ENCODE results near the gene PLCH1.

Gene PLCH1

GRCh38 chr3:155657161-155657560 is 87.7 kb downstream of the PLCH1 start:
- H3K4me1 ChIP-seq (ENCODE audit: insufficient read depth, low read length) = peaks cover 12% of the 10 kb centered on the region
- H3K4me3 ChIP-seq (ENCODE audit: low read length) = no peak overlapping the region
- no peaks in the 10 kb centered on the region for H3K27me3 ChIP-seq (ENCODE audit: insufficient read depth, low read length)
- no peak overlapping the region for H3K9ac ChIP-seq (ENCODE audit: low read depth, low read length)
- 90% methylated on average over 3 of the region's 4 CpGs for WGBS
- H3K27ac ChIP-seq (ENCODE audit: low read depth, low read length) = no peak overlapping the region
- no peaks in the 10 kb centered on the region for H3K36me3 ChIP-seq (ENCODE audit: insufficient read depth, low read length)
- no peaks in the 10 kb centered on the region for H3K9me3 ChIP-seq (ENCODE audit: insufficient read depth, low read depth, low read length)

GRCh38 chr3:155656466-155656865 is 88.4 kb downstream of the PLCH1 start:
- Histone ChIP-seq H3K4me1 (ENCODE audit: insufficient read depth, low read length) (peaks cover 5% of the 10 kb centered on the region), H3K36me3 (ENCODE audit: insufficient read depth, low read length) (no peaks in the 10 kb centered on the region), H3K4me3 (ENCODE audit: low read length) (no peak overlapping the region), H3K27me3 (ENCODE audit: insufficient read depth, low read length) (no peaks in the 10 kb centered on the region), H3K27ac (ENCODE audit: low read depth, low read length) (no peak overlapping the region), H3K9me3 (ENCODE audit: insufficient read depth, low read depth, low read length) (no peaks in the 10 kb centered on the region), H3K9ac (ENCODE audit: low read depth, low read length) (no peak overlapping the region)
- no CpG with 5 or more reads among the region's 1 CpG for WGBS

- peaks cover 20% of the 10 kb centered on the region for H3K4me1 ChIP-seq (ENCODE audit: insufficient read depth, low read length)
- no peaks in the 10 kb centered on the region for H3K9me3 ChIP-seq (ENCODE audit: insufficient read depth, low read depth, low read length)
- H3K27me3 ChIP-seq (ENCODE audit: insufficient read depth, low read length) = no peaks in the 10 kb centered on the region
- H3K4me3 ChIP-seq (ENCODE audit: low read length) = no peak overlapping the region
- 94% methylated on average over 3 of the region's 3 CpGs for WGBS
- H3K27ac ChIP-seq (ENCODE audit: low read depth, low read length) = no peak overlapping the region
- no peak overlapping the region for H3K9ac ChIP-seq (ENCODE audit: low read depth, low read length)
- no peaks in the 10 kb centered on the region for H3K36me3 ChIP-seq (ENCODE audit: insufficient read depth, low read length)
These were observed 93.2 kb downstream of the PLCH1 start for GRCh38 chr3:155651489-155652218.

DNA sequence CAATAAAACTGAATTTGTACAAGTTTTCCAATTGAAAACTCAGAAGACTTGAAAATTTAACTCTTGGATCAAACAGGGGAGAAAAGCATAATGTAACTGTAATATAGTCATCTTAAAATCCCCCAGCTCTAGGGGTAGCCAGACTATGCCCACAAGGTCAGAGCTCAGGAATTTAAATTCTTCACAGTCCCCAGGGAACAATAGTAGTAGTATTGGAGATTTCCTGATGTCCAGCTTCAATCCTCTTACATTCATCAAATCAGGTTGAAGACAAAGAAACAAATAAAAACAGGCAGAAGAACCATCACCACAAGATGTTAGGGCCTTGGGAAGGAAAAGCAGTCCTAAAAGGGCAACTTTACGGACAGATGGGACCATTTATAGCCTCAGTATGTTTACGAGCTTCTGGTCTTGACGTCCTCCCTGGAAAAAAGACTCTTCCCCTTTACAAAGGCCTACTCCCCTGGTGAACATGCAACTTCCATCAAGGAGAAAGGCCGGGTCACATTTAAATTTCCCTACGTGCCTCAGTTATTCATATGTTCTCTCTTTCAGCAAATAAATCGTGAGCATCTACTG is 96.8 kb downstream of the PLCH1 start:
- H3K9ac ChIP-seq (ENCODE audit: low read depth, low read length) = no peak overlapping the region
- H3K27ac ChIP-seq (ENCODE audit: low read depth, low read length) = no peak overlapping the region; the same call in 1 of the 2 replicates
- 75% methylated on average over 6 of the region's 6 CpGs for WGBS
- H3K36me3 ChIP-seq (ENCODE audit: insufficient read depth, low read length) = no peaks in the 10 kb centered on the region
- no peaks in the 10 kb centered on the region for H3K9me3 ChIP-seq (ENCODE audit: insufficient read depth, low read depth, low read length)
- no peaks in the 10 kb centered on the region for H3K27me3 ChIP-seq (ENCODE audit: insufficient read depth, low read length)
- no peak overlapping the region for H3K4me3 ChIP-seq (ENCODE audit: low read length)
- peaks cover 31% of the 10 kb centered on the region for H3K4me1 ChIP-seq (ENCODE audit: insufficient read depth, low read length)

GRCh38 chr3:155647206-155647605 is 97.7 kb downstream of the PLCH1 start:
- H3K27ac ChIP-seq (ENCODE audit: low read depth, low read length) = no peak overlapping the region
- H3K4me3 ChIP-seq (ENCODE audit: low read length) = no peak overlapping the region
- 70% methylated on average over 2 of the region's 2 CpGs for WGBS

GRCh38 chr3:155646669-155647068 is 98.2 kb downstream of the PLCH1 start:
- H3K27ac ChIP-seq (ENCODE audit: low read depth, low read length) = no peak overlapping the region
- WGBS = 75% methylated on average over 2 of the region's 2 CpGs

More at GRCh38 chr3:155647206-155647605, 97.7 kb downstream of the PLCH1 start:
- H3K36me3 ChIP-seq (ENCODE audit: insufficient read depth, low read length) = no peaks in the 10 kb centered on the region
- H3K27me3 ChIP-seq (ENCODE audit: insufficient read depth, low read length) = no peaks in the 10 kb centered on the region
- H3K9ac ChIP-seq (ENCODE audit: low read depth, low read length) = no peak overlapping the region
- H3K9me3 ChIP-seq (ENCODE audit: insufficient read depth, low read depth, low read length) = no peaks in the 10 kb centered on the region
- peaks cover 35% of the 10 kb centered on the region for H3K4me1 ChIP-seq (ENCODE audit: insufficient read depth, low read length)

DNA sequence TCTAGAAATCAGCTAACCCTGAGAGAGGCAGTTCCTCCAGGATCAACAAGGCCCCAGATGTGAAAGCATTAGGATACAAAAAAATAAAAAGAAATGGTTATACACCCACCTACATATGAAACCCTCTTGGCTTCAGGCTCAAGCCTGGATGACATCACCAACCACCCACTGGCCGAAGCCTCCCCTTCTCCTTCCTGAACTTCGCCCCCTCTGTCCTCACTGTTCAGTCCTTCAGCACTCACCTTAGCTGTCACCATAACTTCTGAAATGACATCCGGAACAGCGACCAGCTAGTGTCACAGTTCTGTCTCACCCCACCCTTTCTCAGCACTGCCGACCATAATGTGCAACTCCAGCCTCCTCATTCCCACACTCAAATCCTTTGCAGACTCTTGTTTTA is 98.7 kb downstream of the PLCH1 start:
- Histone ChIP-seq H3K4me1 (ENCODE audit: insufficient read depth, low read length) (peaks cover 37% of the 10 kb centered on the region), H3K36me3 (ENCODE audit: insufficient read depth, low read length) (no peaks in the 10 kb centered on the region), H3K4me3 (ENCODE audit: low read length) (no peak overlapping the region), H3K9me3 (ENCODE audit: insufficient read depth, low read depth, low read length) (no peaks in the 10 kb centered on the region), H3K27me3 (ENCODE audit: insufficient read depth, low read length) (no peaks in the 10 kb centered on the region), H3K9ac (ENCODE audit: low read depth, low read length) (no peak overlapping the region), H3K27ac (ENCODE audit: low read depth, low read length) (no peak overlapping the region)
- WGBS = 90% methylated on average over 5 of the region's 5 CpGs

More at GRCh38 chr3:155646669-155647068, 98.2 kb downstream of the PLCH1 start:
- Histone ChIP-seq H3K27me3 (ENCODE audit: insufficient read depth, low read length) (no peaks in the 10 kb centered on the region), H3K4me3 (ENCODE audit: low read length) (no peak overlapping the region), H3K9me3 (ENCODE audit: insufficient read depth, low read depth, low read length) (no peaks in the 10 kb centered on the region), H3K36me3 (ENCODE audit: insufficient read depth, low read length) (no peaks in the 10 kb centered on the region), H3K4me1 (ENCODE audit: insufficient read depth, low read length) (peaks cover 37% of the 10 kb centered on the region), H3K9ac (ENCODE audit: low read depth, low read length) (no peak overlapping the region)

DNA sequence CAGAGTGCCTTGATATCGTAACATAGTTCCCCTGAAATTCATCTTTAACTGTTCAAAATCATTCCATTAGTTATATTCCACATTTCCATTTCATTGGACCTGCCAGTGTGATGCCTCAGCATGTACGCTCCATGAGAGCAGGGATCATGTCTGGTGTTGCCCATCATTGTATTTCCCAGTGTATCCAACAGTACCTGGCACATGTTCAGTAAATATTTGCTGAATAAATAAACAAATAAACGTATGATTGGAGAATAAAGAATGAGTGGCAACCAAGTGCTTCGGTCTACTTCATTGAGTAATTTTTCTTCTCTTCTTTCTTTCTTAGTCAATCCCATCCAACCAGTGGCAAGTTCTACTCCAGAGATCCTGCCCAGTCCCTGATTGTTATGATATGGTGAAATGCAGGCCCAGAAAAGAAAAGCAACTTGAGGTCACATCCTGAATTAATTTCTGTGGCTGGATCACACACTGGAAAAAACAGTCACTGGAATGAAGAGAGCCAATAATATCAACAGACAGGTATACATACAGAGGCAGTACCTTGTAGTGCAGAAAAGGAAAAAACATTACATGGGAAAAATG is 101.2 kb downstream of the PLCH1 start:
- Histone ChIP-seq H3K4me1 (ENCODE audit: insufficient read depth, low read length) (peaks cover 53% of the 10 kb centered on the region), H3K36me3 (ENCODE audit: insufficient read depth, low read length) (no peaks in the 10 kb centered on the region), H3K4me3 (ENCODE audit: low read length) (no peak overlapping the region), H3K27me3 (ENCODE audit: insufficient read depth, low read length) (no peaks in the 10 kb centered on the region), H3K9ac (ENCODE audit: low read depth, low read length) (no peak overlapping the region), H3K27ac (ENCODE audit: low read depth, low read length) (no peak overlapping the region), H3K9me3 (ENCODE audit: insufficient read depth, low read depth, low read length) (no peaks in the 10 kb centered on the region)
- WGBS = 89% methylated on average over 3 of the region's 4 CpGs

GRCh38 chr3:155641956-155642355 is 102.9 kb downstream of the PLCH1 start:
- Histone ChIP-seq H3K27me3 (ENCODE audit: insufficient read depth, low read length) (no peaks in the 10 kb centered on the region), H3K4me3 (ENCODE audit: low read length) (no peak overlapping the region), H3K4me1 (ENCODE audit: insufficient read depth, low read length) (peaks cover 36% of the 10 kb centered on the region), H3K9me3 (ENCODE audit: insufficient read depth, low read depth, low read length) (no peaks in the 10 kb centered on the region), H3K27ac (ENCODE audit: low read depth, low read length) (no peak overlapping the region), H3K9ac (ENCODE audit: low read depth, low read length) (no peak overlapping the region), H3K36me3 (ENCODE audit: insufficient read depth, low read length) (no peaks in the 10 kb centered on the region)
- 100% methylated on average over 1 of the region's 1 CpG for WGBS

- H3K36me3 ChIP-seq (ENCODE audit: insufficient read depth, low read length) = no peaks in the 10 kb centered on the region
- no peaks in the 10 kb centered on the region for H3K9me3 ChIP-seq (ENCODE audit: insufficient read depth, low read depth, low read length)
- WGBS = 90% methylated on average over 3 of the region's 3 CpGs
- H3K27ac ChIP-seq (ENCODE audit: low read depth, low read length) = no peak overlapping the region
- H3K4me1 ChIP-seq (ENCODE audit: insufficient read depth, low read length) = peaks cover 22% of the 10 kb centered on the region
- H3K27me3 ChIP-seq (ENCODE audit: insufficient read depth, low read length) = no peaks in the 10 kb centered on the region
- H3K4me3 ChIP-seq (ENCODE audit: low read length) = no peak overlapping the region
- no peak overlapping the region for H3K9ac ChIP-seq (ENCODE audit: low read depth, low read length)
These were observed 104.8 kb downstream of the PLCH1 start for GRCh38 chr3:155640098-155640497.

GRCh38 chr3:155639462-155640055 is 105.3 kb downstream of the PLCH1 start:
- Histone ChIP-seq H3K9me3 (ENCODE audit: insufficient read depth, low read depth, low read length) (no peaks in the 10 kb centered on the region), H3K36me3 (ENCODE audit: insufficient read depth, low read length) (no peaks in the 10 kb centered on the region), H3K4me1 (ENCODE audit: insufficient read depth, low read length) (peaks cover 22% of the 10 kb centered on the region), H3K27me3 (ENCODE audit: insufficient read depth, low read length) (no peaks in the 10 kb centered on the region), H3K4me3 (ENCODE audit: low read length) (no peak overlapping the region), H3K9ac (ENCODE audit: low read depth, low read length) (no peak overlapping the region), H3K27ac (ENCODE audit: low read depth, low read length) (no peak overlapping the region)
- WGBS = 80% methylated on average over 3 of the region's 4 CpGs
